Hepatocyte (in vitro differentiated cells): ENCODE results near the gene CFAP70. TPM values are rescaled to one million over a fixed set of nuclear protein-coding genes. Genes with fewer than 3 reads are reported as not detected.

Experiments
- DNase-seq: peaks from one replicate; pipeline ENCODE4 v3.0.0-alpha.2; 2016; ENCODE audit warnings: low spot score
- H2AFZ ChIP-seq: fragments of 200-600 bp; sonication (generic); 2 replicates; pipeline ENCODE4 v1.6.0; 2016; ENCODE audit warnings: antibody characterized with exemption, mild to moderate bottlenecking
- H3K27ac ChIP-seq: fragments of 200-600 bp; sonication (generic); 2 replicates; pipeline ENCODE4 v1.5.1; 2016; ENCODE audit warnings: mild to moderate bottlenecking
- H3K27me3 ChIP-seq: fragments of 200-600 bp; sonication (generic); 2 replicates; pipeline ENCODE4 v1.6.1; 2016
- H3K36me3 ChIP-seq: fragments of 200-600 bp; sonication (generic); replicated peaks from 2 replicates; pipeline ENCODE4 v1.5.1; 2016; ENCODE audit warnings: low read depth; ENCODE audit not compliant: insufficient read depth
- H3K4me1 ChIP-seq: fragments of 200-600 bp; sonication (generic); 2 replicates; pipeline ENCODE4 v1.5.1; 2016; ENCODE audit warnings: mild to moderate bottlenecking, moderate library complexity; ENCODE audit not compliant: insufficient read depth
- H3K4me2 ChIP-seq: fragments of 200-600 bp; sonication (generic); 2 replicates; pipeline ENCODE4 v1.6.0; 2016
- H3K4me3 ChIP-seq: fragments of 200-600 bp; sonication (generic); 2 replicates; pipeline ENCODE4 v1.5.1; 2016; ENCODE audit warnings: mild to moderate bottlenecking
- H3K79me2 ChIP-seq: fragments of 200-600 bp; sonication (generic); 2 replicates; pipeline ENCODE4 v1.6.0; 2017; ENCODE audit warnings: mild to moderate bottlenecking
- H3K9me2 ChIP-seq: fragments of 200-600 bp; sonication (generic); replicated peaks from 2 replicates; pipeline ENCODE4 v1.6.0; 2017; ENCODE audit warnings: mild to moderate bottlenecking; ENCODE audit not compliant: insufficient read depth
- H3K9me3 ChIP-seq: fragments of 200-600 bp; sonication (generic); 2 replicates; pipeline ENCODE4 v1.5.1; 2016; ENCODE audit warnings: low read depth, mild to moderate bottlenecking
- H4K20me1 ChIP-seq: fragments of 200-600 bp; sonication (generic); 2 replicates; pipeline ENCODE4 v1.6.0; 2016; ENCODE audit warnings: mild to moderate bottlenecking; ENCODE audit not compliant: insufficient read depth, poor library complexity, severe bottlenecking
- EZH2 ChIP-seq: fragments of 200-600 bp; sonication (generic); IDR thresholded peaks from 2 replicates; pipeline ENCODE4 v1.6.1; 2016; ENCODE audit warnings: antibody characterized with exemption, mild to moderate bottlenecking, borderline replicate concordance
- EZH2phosphoT487 ChIP-seq: fragments of 200-600 bp; sonication (generic); IDR thresholded peaks from one replicate; pipeline ENCODE4 v1.6.1; 2018; ENCODE audit warnings: antibody characterized with exemption, mild to moderate bottlenecking, low read depth, moderate library complexity; ENCODE audit not compliant: unreplicated experiment, severe bottlenecking
- WGBS: methylation state at CpG from one replicate; pipeline ENCODE4 v1.1.6; 2016; ENCODE audit warnings: low lambda C conversion rate; ENCODE audit errors: missing lambda C conversion rate; 5-methylcytosine and 5-hydroxymethylcytosine counted together
- polyA plus RNA-seq: library from polyadenylated mRNA; unstranded; fragments of >200 nt; fragmentation: Nextera tagmentation; extraction: Ambion mirVana; gene quantifications from 2 replicates; pipeline ENCODE4 v1.2.1, GENCODE V29; 2016
- total RNA-seq: library from RNA; depleted of rRNA; stranded (reverse); fragments of >200 nt; gene quantifications from 2 replicates; pipeline ENCODE4 v1.2.3, GENCODE V29; 2014
- TF ChIP-seq, protein P1 (sequence below): fragments of 200-600 bp; sonication (generic); IDR thresholded peaks from 2 replicates; pipeline ENCODE4 v1.5.1; 2016; ENCODE audit warnings: antibody characterized with exemption, mild to moderate bottlenecking; ENCODE audit not compliant: poor library complexity

The CFAP70 gene
- total and polyA plus RNA-seq, 2 experiments from 2014 or later, result 1.6 to 3.9 TPM

DNA sequence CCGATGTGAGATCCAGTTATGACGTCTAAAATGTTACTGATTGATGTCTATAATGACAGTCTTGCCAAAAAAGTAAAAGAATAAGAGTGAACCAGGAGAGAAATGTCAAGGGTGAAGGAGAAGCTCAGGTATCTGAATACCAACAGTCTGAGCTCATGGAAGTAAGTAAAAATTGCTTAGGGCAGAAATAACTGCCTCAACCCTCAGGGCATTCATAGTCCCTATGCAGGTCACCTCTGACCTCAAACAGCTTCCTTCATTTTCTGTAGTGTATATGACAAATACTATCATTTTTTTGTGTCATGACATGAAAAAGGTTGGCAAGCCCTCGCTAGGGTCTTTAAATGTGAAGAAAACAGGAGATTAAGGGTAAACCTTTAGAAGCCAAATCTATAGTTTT is 65.2 kb downstream of the CFAP70 start:
- Histone ChIP-seq H3K27ac (no peak overlapping the region), H2AFZ (no peak overlapping the region), H4K20me1 (no peaks in the 10 kb centered on the region), H3K27me3 (no peaks in the 10 kb centered on the region), H3K36me3 (no peaks in the 10 kb centered on the region), H3K9me2 (no peaks in the 10 kb centered on the region), H3K4me3 (no peak overlapping the region), H3K4me2 (no peak overlapping the region), H3K4me1 (no peaks in the 10 kb centered on the region), H3K79me2 (no peaks in the 10 kb centered on the region), H3K9me3 (no peaks in the 10 kb centered on the region)
- DNase-seq, result no peak
- TF ChIP-seq EZH2, result no peak
- TF ChIP-seq EZH2phosphoT487, result no peak
- WGBS, result 65% methylated on average over 3 of the region's 3 CpGs

DNA sequence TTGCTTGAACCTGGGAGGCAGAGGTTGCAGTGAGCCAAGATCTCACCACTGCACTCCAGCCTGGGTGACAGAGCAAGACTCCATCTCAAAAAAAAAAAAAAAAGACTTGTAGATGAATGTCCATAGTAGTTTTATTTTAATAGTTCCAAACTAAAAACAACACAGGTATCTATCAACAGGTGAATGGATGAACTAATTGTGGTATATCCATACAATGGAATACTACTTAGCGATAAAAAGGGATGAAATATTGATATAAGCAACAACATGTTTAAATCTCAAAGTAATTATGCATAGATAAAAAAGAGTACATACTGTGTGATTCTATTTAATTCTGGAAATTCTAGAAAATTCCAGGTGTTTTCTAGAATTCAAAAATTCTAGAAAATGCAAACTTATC is 68.7 kb downstream of the CFAP70 start:
- Histone ChIP-seq H2AFZ (no peak overlapping the region), H4K20me1 (no peaks in the 10 kb centered on the region), H3K9me3 (no peaks in the 10 kb centered on the region), H3K4me2 (no peak overlapping the region), H3K9me2 (no peaks in the 10 kb centered on the region), H3K4me3 (no peak overlapping the region), H3K79me2 (no peaks in the 10 kb centered on the region), H3K4me1 (no peaks in the 10 kb centered on the region), H3K27me3 (no peaks in the 10 kb centered on the region), H3K27ac (no peak overlapping the region), H3K36me3 (no peaks in the 10 kb centered on the region)
- TF ChIP-seq, protein P1, sequence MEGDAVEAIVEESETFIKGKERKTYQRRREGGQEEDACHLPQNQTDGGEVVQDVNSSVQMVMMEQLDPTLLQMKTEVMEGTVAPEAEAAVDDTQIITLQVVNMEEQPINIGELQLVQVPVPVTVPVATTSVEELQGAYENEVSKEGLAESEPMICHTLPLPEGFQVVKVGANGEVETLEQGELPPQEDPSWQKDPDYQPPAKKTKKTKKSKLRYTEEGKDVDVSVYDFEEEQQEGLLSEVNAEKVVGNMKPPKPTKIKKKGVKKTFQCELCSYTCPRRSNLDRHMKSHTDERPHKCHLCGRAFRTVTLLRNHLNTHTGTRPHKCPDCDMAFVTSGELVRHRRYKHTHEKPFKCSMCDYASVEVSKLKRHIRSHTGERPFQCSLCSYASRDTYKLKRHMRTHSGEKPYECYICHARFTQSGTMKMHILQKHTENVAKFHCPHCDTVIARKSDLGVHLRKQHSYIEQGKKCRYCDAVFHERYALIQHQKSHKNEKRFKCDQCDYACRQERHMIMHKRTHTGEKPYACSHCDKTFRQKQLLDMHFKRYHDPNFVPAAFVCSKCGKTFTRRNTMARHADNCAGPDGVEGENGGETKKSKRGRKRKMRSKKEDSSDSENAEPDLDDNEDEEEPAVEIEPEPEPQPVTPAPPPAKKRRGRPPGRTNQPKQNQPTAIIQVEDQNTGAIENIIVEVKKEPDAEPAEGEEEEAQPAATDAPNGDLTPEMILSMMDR, result no peak
- no peak for TF ChIP-seq EZH2
- whole genome bisulfite sequencing, result 95% methylated on average over 1 of the region's 1 CpG
- no peak for DNase-seq

DNA sequence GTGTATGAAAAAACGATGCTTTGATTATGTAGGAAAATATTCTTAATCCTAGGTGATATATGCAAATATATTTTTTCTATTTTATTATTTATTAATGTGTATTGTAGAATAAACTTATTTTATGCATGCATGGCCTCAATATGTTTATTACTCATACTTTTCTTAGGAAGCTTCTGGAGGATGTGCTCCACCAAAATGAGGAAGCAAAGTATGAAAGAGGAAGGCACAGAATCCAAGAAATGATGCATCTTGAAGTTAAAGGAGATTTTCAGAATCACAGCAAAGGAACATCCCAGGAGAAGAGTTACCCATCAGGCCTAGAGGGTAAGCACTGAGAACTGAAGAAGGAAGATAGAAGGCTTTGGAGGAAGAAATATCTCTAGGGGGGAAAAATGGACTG is 71.2 kb downstream of the CFAP70 start:
- Histone ChIP-seq H3K4me3 (no peak overlapping the region), H3K9me3 (no peaks in the 10 kb centered on the region), H3K4me1 (no peaks in the 10 kb centered on the region), H3K27ac (no peak overlapping the region), H2AFZ (no peak overlapping the region), H4K20me1 (no peaks in the 10 kb centered on the region), H3K9me2 (no peaks in the 10 kb centered on the region), H3K79me2 (no peaks in the 10 kb centered on the region), H3K4me2 (no peak overlapping the region), H3K36me3 (no peaks in the 10 kb centered on the region), H3K27me3 (no peaks in the 10 kb centered on the region)
- WGBS, result 93% methylated on average over 1 of the region's 1 CpG
- DNase-seq, result no peak
- TF ChIP-seq EZH2 (no peak), EZH2phosphoT487 (no peak)
- TF ChIP-seq, protein P1, result no peak

DNA sequence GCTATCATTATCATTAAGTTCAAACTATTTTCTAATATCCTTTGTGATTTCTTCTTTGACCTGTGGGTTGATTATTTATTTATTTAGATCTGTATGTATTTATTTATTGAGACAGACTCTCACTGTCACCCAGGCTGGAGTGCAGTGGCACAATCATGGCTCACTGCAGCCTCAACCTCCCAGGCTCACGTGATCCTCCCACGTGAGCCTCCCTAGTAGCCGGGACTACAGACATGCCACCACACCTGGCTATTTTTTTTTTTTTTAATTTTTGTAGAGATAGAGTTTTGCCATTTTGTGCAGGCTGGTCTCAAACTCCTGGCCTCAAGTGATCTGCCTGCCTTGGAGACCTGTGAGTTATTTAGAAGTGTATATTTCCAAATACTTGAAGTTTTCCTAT is 77.6 kb downstream of the CFAP70 start:
- H3K4me1 ChIP-seq, result no peaks in the 10 kb centered on the region
- no peak overlapping the region for H2AFZ ChIP-seq
- H3K79me2 ChIP-seq, result no peaks in the 10 kb centered on the region
- H3K4me2 ChIP-seq, result no peak overlapping the region
- H3K9me3 ChIP-seq, result no peaks in the 10 kb centered on the region
- DNase-seq, result no peak
- no peaks in the 10 kb centered on the region for H4K20me1 ChIP-seq
- 91% methylated on average over 3 of the region's 3 CpGs for WGBS
- no peaks in the 10 kb centered on the region for H3K36me3 ChIP-seq
- no peak overlapping the region for H3K27ac ChIP-seq
- no peak overlapping the region for H3K4me3 ChIP-seq
- H3K9me2 ChIP-seq, result no peaks in the 10 kb centered on the region
- no peak for TF ChIP-seq EZH2
- TF ChIP-seq, protein P1, result no peak
- no peak for TF ChIP-seq EZH2phosphoT487
- no peaks in the 10 kb centered on the region for H3K27me3 ChIP-seq
